ENCODE measurements around the gene UACA.
"Not testable (repeated sequence)": the region's sequence is repeated elsewhere in the genome, so short reads cannot be mapped to it uniquely, and the experiment has no call there.

The UACA gene

GRCh38 chr15:70625438-70625837, 137.9 kb downstream of the UACA start:
- no peak for DNase-seq (ENCODE audit: low spot score)

- no peak for DNase-seq (ENCODE audit: low spot score)
Observed at GRCh38 chr15:70625011-70625410, 138.3 kb downstream of the UACA start.

GRCh38 chr15:70618929-70619328, 144.4 kb downstream of the UACA start:
- no peak for DNase-seq (ENCODE audit: low spot score)

- no peak for DNase-seq (ENCODE audit: low spot score)
Observed at GRCh38 chr15:70617911-70618287, 145.5 kb downstream of the UACA start.

- DNase-seq (ENCODE audit: low spot score), result no peak
Observed at GRCh38 chr15:70617076-70617910, 146.1 kb downstream of the UACA start.

GRCh38 chr15:70616311-70616756, 147.0 kb downstream of the UACA start:
- DNase-seq (ENCODE audit: low spot score), result not testable (repeated sequence)

- DNase-seq (ENCODE audit: low spot score), result no peak
Observed at GRCh38 chr15:70615435-70616310, 147.7 kb downstream of the UACA start.

GRCh38 chr15:70614221-70614620, 149.1 kb downstream of the UACA start:
- DNase-seq (ENCODE audit: low spot score), result no peak

- no peak for DNase-seq (ENCODE audit: low spot score)
Observed at GRCh38 chr15:70613271-70613670, 150.1 kb downstream of the UACA start.

- no peak for DNase-seq (ENCODE audit: low spot score)
Observed at GRCh38 chr15:70611286-70611685, 152.1 kb downstream of the UACA start.

GRCh38 chr15:70610541-70610940, 152.8 kb downstream of the UACA start:
- no peak for DNase-seq (ENCODE audit: low spot score)

- DNase-seq (ENCODE audit: low spot score), result no peak
Observed at GRCh38 chr15:70609889-70610288, 153.5 kb downstream of the UACA start.

GRCh38 chr15:70608144-70608543, 155.2 kb downstream of the UACA start:
- no peak for DNase-seq (ENCODE audit: low spot score)

- DNase-seq (ENCODE audit: low spot score), result no peak
Observed at GRCh38 chr15:70605606-70606410, 157.6 kb downstream of the UACA start.

GRCh38 chr15:70604666-70605315, 158.6 kb downstream of the UACA start:
- DNase-seq (ENCODE audit: low spot score), result no peak

Data from CD4-positive, alpha-beta T cell treated with Interleukin-6 at 100 ng/mL for 8 hours (primary cell).